IMR-90 (cell line): ENCODE measurements around the gene USP16.
A peak's percentile ranks its signal among the peaks of the same experiment; 100 is the strongest.

Experiments used
- BHLHE40 ChIP-seq: fragments of 150-350 bp; IDR thresholded peaks from 2 replicates; pipeline ENCODE4 v1.6.1; 2016; ENCODE audit warnings: mild to moderate bottlenecking, low read depth, low read length
- CEBPB ChIP-seq: IDR thresholded peaks from 2 replicates; pipeline ENCODE4 v1.6.1; 2012; ENCODE audit warnings: low read depth, low read length, improper control_type of control experiment
- FOS ChIP-seq: fragments of 150-350 bp; IDR thresholded peaks from 2 replicates; pipeline ENCODE4 v1.6.1; 2016; ENCODE audit warnings: low read depth, low read length
- MAZ ChIP-seq: IDR thresholded peaks from 2 replicates; pipeline ENCODE4 v1.6.1; 2012; ENCODE audit warnings: low read depth, mild to moderate bottlenecking, low read length, improper control_type of control experiment, moderate library complexity, borderline replicate concordance
- MXI1 ChIP-seq: IDR thresholded peaks from 2 replicates; pipeline ENCODE4 v1.6.1; 2012; ENCODE audit warnings: low read depth, mild to moderate bottlenecking, low read length, moderate library complexity, borderline replicate concordance
- POLR2A ChIP-seq: IDR thresholded peaks from 2 replicates; pipeline ENCODE4 v1.6.1; 2012; ENCODE audit warnings: mild to moderate bottlenecking, low read depth, low read length
- RAD21 ChIP-seq: IDR thresholded peaks from 2 replicates; pipeline ENCODE4 v1.6.1; 2012; ENCODE audit warnings: low read length, improper control_type of control experiment
- RFX5 ChIP-seq: IDR thresholded peaks from 2 replicates; pipeline ENCODE4 v1.8.0; 2012; ENCODE audit warnings: low read depth, mild to moderate bottlenecking, low read length, moderate library complexity
- SMC3 ChIP-seq: fragments of 150-350 bp; IDR thresholded peaks from 2 replicates; pipeline ENCODE4 v1.6.1; 2016; ENCODE audit warnings: low read depth, mild to moderate bottlenecking, antibody characterized with exemption, low read length, moderate library complexity
- TF ChIP-seq, protein P1 (sequence below): conservative IDR thresholded peaks from 2 replicates; pipeline ENCODE4 v1.5.1; 2012; ENCODE audit warnings: mild to moderate bottlenecking, low read depth, low read length, improper control_type of control experiment
- TF ChIP-seq, protein P2 (sequence below): fragments of 150-350 bp; IDR thresholded peaks from 2 replicates; pipeline ENCODE4 v1.6.1; 2017; ENCODE audit warnings: mild to moderate bottlenecking, antibody characterized with exemption, low read length, low read depth
- TF ChIP-seq, protein P3 (sequence below): fragments of 150-350 bp; IDR thresholded peaks from 2 replicates; pipeline ENCODE4 v1.6.1; 2016; ENCODE audit warnings: low read depth, mild to moderate bottlenecking, low read length, moderate library complexity, borderline replicate concordance

DNA sequence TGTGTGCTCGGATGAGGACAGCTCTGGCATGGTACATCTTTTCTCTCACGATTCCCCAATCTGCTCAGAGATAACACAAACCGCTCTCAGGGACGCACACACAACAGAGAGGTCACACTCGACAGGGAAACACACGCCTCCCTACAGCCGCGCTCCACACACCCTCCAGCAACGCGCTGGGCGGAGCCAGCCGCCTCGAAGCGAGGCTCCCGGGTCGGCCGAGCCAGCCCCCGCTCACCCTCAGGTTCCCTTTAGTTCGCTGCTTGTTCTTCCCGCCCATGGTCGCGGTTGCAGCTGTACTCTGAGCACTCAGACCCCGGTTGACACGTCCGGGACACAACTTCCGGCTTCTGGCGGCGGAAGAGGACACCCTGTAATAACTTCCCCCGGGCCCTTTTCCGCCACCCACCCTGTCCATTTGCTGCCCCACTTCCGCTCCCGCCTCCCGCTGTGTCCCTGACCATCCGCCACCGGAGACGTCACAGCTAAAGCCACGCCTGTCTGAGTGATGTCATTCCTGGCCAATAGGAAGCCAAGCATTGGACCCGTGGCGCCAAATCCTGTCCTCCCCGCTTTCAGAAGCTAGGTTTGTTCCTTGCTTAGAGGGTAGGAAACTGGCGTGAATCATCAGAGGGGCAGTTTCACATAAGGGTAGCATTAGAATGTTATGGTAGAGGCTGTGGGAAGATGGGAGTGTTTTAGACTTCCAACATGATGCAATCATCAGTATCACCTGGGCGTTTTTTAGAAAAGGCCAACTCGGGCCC, 31.8 kb upstream of the USP16 start, which contains the start of gene LTN1:
- TF ChIP-seq, protein P1, sequence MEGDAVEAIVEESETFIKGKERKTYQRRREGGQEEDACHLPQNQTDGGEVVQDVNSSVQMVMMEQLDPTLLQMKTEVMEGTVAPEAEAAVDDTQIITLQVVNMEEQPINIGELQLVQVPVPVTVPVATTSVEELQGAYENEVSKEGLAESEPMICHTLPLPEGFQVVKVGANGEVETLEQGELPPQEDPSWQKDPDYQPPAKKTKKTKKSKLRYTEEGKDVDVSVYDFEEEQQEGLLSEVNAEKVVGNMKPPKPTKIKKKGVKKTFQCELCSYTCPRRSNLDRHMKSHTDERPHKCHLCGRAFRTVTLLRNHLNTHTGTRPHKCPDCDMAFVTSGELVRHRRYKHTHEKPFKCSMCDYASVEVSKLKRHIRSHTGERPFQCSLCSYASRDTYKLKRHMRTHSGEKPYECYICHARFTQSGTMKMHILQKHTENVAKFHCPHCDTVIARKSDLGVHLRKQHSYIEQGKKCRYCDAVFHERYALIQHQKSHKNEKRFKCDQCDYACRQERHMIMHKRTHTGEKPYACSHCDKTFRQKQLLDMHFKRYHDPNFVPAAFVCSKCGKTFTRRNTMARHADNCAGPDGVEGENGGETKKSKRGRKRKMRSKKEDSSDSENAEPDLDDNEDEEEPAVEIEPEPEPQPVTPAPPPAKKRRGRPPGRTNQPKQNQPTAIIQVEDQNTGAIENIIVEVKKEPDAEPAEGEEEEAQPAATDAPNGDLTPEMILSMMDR, result no peak
- TF ChIP-seq CEBPB, result peak; percentile 95
- peak; percentile 30; the same call in 1 of the 2 replicates for TF ChIP-seq POLR2A
- TF ChIP-seq, protein P2, sequence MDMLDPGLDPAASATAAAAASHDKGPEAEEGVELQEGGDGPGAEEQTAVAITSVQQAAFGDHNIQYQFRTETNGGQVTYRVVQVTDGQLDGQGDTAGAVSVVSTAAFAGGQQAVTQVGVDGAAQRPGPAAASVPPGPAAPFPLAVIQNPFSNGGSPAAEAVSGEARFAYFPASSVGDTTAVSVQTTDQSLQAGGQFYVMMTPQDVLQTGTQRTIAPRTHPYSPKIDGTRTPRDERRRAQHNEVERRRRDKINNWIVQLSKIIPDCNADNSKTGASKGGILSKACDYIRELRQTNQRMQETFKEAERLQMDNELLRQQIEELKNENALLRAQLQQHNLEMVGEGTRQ, result peak; percentile 90
- TF ChIP-seq MAZ, result peak; percentile 88
- TF ChIP-seq, protein P3, sequence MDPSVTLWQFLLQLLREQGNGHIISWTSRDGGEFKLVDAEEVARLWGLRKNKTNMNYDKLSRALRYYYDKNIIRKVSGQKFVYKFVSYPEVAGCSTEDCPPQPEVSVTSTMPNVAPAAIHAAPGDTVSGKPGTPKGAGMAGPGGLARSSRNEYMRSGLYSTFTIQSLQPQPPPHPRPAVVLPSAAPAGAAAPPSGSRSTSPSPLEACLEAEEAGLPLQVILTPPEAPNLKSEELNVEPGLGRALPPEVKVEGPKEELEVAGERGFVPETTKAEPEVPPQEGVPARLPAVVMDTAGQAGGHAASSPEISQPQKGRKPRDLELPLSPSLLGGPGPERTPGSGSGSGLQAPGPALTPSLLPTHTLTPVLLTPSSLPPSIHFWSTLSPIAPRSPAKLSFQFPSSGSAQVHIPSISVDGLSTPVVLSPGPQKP, result no peak
- TF ChIP-seq RAD21, result no peak
- TF ChIP-seq RFX5, result 0 out of 2 replicates have a peak, but pooled peaks have one; percentile 34
- TF ChIP-seq SMC3, result no peak
- peak; percentile 49; the same call in 1 of the 2 replicates for TF ChIP-seq FOS
- no peak; the same call in 1 of the 2 replicates for TF ChIP-seq BHLHE40
- TF ChIP-seq MXI1, result peak; percentile 85
